HEK293T (cell line): ENCODE data around the gene HYKK.

Experiments
- BHLHE40 ChIP-seq: fragments of 450-650 bp; IDR thresholded peaks from 2 replicates; pipeline ENCODE4 v1.6.1; 2016; ENCODE audit warnings: mild to moderate bottlenecking, moderate library complexity, borderline replicate concordance
- ELF4 ChIP-seq: fragments of 450-650 bp; IDR thresholded peaks from 2 replicates; pipeline ENCODE4 v1.6.1; 2017; ENCODE audit warnings: antibody characterized with exemption
- HDGF ChIP-seq: fragments of 450-650 bp; IDR thresholded peaks from 2 replicates; pipeline ENCODE4 v1.6.1; 2017; ENCODE audit warnings: antibody characterized with exemption, borderline replicate concordance

DNA sequence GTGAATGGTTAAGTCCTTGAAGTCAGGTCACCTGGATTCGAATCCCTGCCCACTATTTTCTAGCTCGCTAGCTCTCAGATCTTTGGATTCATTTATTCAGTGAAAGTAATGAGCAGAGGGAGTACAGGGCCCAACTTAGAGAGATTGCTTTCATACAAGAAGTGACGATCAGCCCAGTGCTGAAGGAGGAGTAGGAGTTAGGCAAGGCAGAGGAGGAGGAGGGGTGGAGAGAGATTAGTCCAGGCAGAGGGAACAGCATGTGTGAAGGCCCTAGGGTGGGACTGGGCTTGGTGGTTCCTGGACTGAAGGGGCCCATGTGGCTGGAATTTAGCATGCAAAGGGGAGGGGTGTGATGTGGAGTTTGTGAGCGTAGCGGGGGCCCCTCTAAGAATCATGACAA, 54.1 kb downstream of the HYKK start:
- TF ChIP-seq BHLHE40 (no peak), ELF4 (no peak), HDGF (no peak)
